Measurements from ENCODE around the gene DUSP10. TPM values are rescaled to one million over a fixed set of nuclear protein-coding genes. Genes with fewer than 3 reads are reported as not detected.

The DUSP10 gene
- total RNA-seq, 1 donor from 2014 or later, result 4.7 TPM

DNA sequence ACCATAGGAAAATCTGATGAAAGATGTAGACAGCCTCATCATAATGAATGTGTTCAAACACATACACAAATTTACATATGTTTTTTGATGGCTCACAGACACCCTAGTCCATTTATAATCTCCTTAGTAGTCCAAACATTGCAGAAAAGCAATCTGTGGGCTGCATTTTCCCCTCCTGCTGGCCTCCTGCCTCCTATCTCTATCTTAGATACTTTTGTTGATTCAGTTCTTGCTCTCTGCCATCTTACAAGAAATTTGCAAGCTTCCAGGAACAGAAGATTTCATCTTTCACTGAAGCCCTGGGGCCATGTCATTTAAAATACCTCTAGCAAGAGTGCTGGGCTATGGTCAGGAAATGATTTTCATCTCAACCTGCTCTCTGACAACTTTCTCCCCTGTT, 50.6 kb downstream of the DUSP10 start:
- no peaks in the 10 kb centered on the region for H3K36me3 ChIP-seq
- H3K9me3 ChIP-seq, result no peaks in the 10 kb centered on the region
- H3K4me1 ChIP-seq, result no peaks in the 10 kb centered on the region
- H3K27me3 ChIP-seq, result no peaks in the 10 kb centered on the region
- H3K4me3 ChIP-seq, result no peak overlapping the region
- no peak overlapping the region for H3K27ac ChIP-seq
- intact Hi-C loops (cut with DNase I), result no loop called here
- TF ChIP-seq, protein P1, sequence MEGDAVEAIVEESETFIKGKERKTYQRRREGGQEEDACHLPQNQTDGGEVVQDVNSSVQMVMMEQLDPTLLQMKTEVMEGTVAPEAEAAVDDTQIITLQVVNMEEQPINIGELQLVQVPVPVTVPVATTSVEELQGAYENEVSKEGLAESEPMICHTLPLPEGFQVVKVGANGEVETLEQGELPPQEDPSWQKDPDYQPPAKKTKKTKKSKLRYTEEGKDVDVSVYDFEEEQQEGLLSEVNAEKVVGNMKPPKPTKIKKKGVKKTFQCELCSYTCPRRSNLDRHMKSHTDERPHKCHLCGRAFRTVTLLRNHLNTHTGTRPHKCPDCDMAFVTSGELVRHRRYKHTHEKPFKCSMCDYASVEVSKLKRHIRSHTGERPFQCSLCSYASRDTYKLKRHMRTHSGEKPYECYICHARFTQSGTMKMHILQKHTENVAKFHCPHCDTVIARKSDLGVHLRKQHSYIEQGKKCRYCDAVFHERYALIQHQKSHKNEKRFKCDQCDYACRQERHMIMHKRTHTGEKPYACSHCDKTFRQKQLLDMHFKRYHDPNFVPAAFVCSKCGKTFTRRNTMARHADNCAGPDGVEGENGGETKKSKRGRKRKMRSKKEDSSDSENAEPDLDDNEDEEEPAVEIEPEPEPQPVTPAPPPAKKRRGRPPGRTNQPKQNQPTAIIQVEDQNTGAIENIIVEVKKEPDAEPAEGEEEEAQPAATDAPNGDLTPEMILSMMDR (IDR thresholded peaks at IDR 0.05), result no peak
- TF ChIP-seq POLR2AphosphoS5 (IDR thresholded peaks at IDR 0.05; ENCODE audit: insufficient read depth in 1 of 2, low read depth in 1 of 2) (no peak), POLR2A (IDR thresholded peaks at IDR 0.05) (no peak)
- DNase-seq (ENCODE audit: extremely low spot score in 2 of 2), result no peak

DNA sequence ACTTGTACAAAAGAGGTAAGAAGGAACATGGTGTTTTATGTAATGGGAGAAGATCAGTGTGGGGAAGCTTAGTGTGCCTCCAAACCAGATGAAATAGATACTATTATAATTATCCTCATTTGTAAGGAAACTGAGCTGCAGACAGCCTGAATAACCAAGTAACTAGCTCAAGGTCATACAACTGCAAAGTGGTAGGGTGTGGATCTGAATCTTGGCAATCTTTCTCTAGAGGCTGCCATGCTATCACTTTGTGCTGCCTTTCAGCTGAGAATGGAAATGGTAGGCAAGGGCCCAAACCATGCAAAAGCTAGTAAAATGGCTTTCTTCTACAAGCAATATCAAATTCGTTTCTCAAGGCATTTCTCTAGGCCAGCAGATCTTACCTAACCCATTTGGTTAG, 51.0 kb downstream of the DUSP10 start:
- no peaks in the 10 kb centered on the region for H3K9me3 ChIP-seq
- no peaks in the 10 kb centered on the region for H3K36me3 ChIP-seq
- intact Hi-C loops (cut with DNase I), result no loop called here
- no peak overlapping the region for H3K4me3 ChIP-seq
- no peak overlapping the region for H3K27ac ChIP-seq
- DNase-seq (ENCODE audit: extremely low spot score in 2 of 2), result no peak
- TF ChIP-seq POLR2AphosphoS5 (IDR thresholded peaks at IDR 0.05; ENCODE audit: insufficient read depth in 1 of 2, low read depth in 1 of 2), result no peak
- TF ChIP-seq POLR2A (IDR thresholded peaks at IDR 0.05), result no peak
- no peaks in the 10 kb centered on the region for H3K27me3 ChIP-seq
- no peaks in the 10 kb centered on the region for H3K4me1 ChIP-seq

DNA sequence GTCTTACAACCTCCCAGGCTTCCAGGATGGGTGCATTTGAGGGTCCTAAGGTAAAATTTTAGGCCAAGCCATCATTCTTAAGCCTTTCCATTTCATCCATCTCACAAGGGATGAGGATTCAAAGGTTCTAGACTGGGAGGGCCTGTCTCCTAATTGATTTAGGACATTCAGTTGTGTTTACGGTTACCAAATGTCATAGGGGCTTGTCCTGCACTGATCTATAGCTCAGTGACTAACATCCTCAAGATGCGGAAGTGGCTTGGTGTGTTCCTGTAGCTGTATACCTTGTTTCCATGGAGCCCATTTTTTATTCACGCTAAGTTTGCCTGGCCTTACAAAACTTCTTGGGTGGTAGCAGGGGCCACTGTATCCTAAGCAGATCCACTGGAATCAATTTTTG, 52.8 kb downstream of the DUSP10 start:
- DNase-seq (ENCODE audit: extremely low spot score in 2 of 2), result no peak
- intact Hi-C loops (cut with DNase I), result no loop called here
- Histone ChIP-seq H3K27me3 (no peaks in the 10 kb centered on the region), H3K27ac (no peak overlapping the region), H3K9me3 (no peaks in the 10 kb centered on the region), H3K4me1 (no peaks in the 10 kb centered on the region), H3K4me3 (no peak overlapping the region), H3K36me3 (no peaks in the 10 kb centered on the region)
- TF ChIP-seq POLR2A (IDR thresholded peaks at IDR 0.05), result no peak
- no peak for TF ChIP-seq POLR2AphosphoS5 (IDR thresholded peaks at IDR 0.05; ENCODE audit: insufficient read depth in 1 of 2, low read depth in 1 of 2)
- TF ChIP-seq, protein P1 (IDR thresholded peaks at IDR 0.05), result no peak

DNA sequence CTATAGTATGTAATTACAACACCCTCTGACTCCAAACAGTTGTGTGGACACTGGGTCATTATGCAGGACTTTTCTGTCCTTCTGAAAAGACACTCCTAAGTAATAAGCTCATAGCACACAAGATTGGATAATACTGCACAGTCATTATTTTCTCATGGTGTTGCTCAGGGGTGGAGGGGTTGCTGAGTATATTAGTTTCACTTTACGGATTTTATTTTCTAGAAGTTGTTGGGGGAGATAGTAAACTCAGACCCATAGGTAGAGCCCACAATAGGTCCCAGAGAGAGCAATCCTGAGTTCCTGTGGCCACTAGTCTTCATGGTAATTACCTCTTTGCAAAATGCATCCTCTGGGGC, 53.4 kb downstream of the DUSP10 start:
- Histone ChIP-seq H3K36me3 (no peaks in the 10 kb centered on the region), H3K9me3 (no peaks in the 10 kb centered on the region), H3K4me1 (no peaks in the 10 kb centered on the region), H3K4me3 (no peak overlapping the region), H3K27me3 (no peaks in the 10 kb centered on the region), H3K27ac (no peak overlapping the region)
- no peak for TF ChIP-seq POLR2AphosphoS5 (IDR thresholded peaks at IDR 0.05; ENCODE audit: insufficient read depth in 1 of 2, low read depth in 1 of 2)
- intact Hi-C loops (cut with DNase I), result no loop called here
- DNase-seq (ENCODE audit: extremely low spot score in 2 of 2), result no peak

DNA sequence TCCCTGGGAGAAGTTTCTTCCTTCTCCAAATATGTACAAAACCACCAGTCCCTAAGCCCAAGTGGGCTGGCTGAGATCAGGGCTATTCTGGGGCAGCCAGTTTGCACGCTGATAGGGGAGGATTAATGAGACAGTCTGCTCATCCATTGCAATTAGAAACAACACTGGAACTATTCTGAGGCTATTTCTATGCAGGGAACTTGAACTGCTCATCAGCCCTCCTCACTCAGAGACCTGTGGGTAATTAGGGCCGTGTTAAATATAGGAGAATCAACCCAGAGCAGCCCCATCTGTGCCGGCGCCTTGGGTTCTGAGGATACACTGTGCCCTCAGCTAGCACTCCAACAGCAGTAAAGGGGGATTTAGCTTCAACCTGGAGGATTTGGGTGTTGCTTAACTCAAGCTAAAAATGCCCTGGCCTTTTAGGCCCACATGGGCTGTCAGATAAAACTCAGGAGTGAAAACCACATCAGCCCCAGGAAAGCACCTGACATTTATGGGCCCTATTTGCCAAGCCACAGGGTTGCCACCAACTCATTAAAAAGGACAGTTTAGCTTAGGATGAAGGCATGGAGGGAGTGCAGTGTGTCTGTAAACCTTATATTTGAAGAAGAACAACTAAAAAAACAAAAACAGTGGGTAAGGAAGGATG, 53.9 kb downstream of the DUSP10 start:
- H3K9me3 ChIP-seq, result no peaks in the 10 kb centered on the region
- no peak for DNase-seq (ENCODE audit: extremely low spot score in 2 of 2)
- no peaks in the 10 kb centered on the region for H3K36me3 ChIP-seq
- no peak overlapping the region for H3K27ac ChIP-seq
- H3K4me3 ChIP-seq, result no peak overlapping the region
- no peaks in the 10 kb centered on the region for H3K4me1 ChIP-seq
- intact Hi-C loops (cut with DNase I), result no loop called here
- no peak for TF ChIP-seq POLR2A (IDR thresholded peaks at IDR 0.05)
- TF ChIP-seq POLR2AphosphoS5 (IDR thresholded peaks at IDR 0.05; ENCODE audit: insufficient read depth in 1 of 2, low read depth in 1 of 2), result no peak
- TF ChIP-seq, protein P1 (IDR thresholded peaks at IDR 0.05), result no peak
- no peaks in the 10 kb centered on the region for H3K27me3 ChIP-seq

DNA sequence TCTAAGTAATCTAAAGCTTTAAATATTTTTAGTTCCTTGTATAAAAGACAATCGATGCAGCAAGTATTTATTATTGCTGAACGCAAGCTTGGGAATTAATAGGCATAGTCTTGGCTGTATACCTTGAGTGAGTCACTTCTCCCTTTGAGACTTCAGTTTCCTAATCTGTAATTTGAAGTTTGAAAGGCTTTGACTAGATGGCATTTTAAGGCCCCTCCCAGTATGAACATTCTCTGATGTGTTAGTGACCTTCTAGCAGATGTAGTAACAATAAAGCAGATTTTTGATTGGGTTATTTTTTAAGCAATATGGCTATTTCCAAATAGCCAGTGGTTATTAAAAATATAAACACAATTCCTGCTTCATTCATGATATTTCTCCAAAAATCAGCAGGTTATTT, 58.2 kb downstream of the DUSP10 start:
- Histone ChIP-seq H3K4me3 (no peak overlapping the region), H3K4me1 (no peaks in the 10 kb centered on the region), H3K36me3 (no peaks in the 10 kb centered on the region), H3K9me3 (no peaks in the 10 kb centered on the region), H3K27ac (no peak overlapping the region), H3K27me3 (no peaks in the 10 kb centered on the region)
- intact Hi-C loops (cut with DNase I), result no loop called here
- no peak for DNase-seq (ENCODE audit: extremely low spot score in 2 of 2)
- no peak for TF ChIP-seq POLR2AphosphoS5 (IDR thresholded peaks at IDR 0.05; ENCODE audit: insufficient read depth in 1 of 2, low read depth in 1 of 2)
- TF ChIP-seq, protein P1 (IDR thresholded peaks at IDR 0.05), result no peak
- TF ChIP-seq POLR2A (IDR thresholded peaks at IDR 0.05), result no peak

Measured in vagina (tissue), 2 donors.